Measurements from ENCODE around the gene ADCY4.
"Not testable (repeated sequence)": the region's sequence is repeated elsewhere in the genome, so short reads cannot be mapped to it uniquely, and the experiment has no call there.

Gene ADCY4

DNA sequence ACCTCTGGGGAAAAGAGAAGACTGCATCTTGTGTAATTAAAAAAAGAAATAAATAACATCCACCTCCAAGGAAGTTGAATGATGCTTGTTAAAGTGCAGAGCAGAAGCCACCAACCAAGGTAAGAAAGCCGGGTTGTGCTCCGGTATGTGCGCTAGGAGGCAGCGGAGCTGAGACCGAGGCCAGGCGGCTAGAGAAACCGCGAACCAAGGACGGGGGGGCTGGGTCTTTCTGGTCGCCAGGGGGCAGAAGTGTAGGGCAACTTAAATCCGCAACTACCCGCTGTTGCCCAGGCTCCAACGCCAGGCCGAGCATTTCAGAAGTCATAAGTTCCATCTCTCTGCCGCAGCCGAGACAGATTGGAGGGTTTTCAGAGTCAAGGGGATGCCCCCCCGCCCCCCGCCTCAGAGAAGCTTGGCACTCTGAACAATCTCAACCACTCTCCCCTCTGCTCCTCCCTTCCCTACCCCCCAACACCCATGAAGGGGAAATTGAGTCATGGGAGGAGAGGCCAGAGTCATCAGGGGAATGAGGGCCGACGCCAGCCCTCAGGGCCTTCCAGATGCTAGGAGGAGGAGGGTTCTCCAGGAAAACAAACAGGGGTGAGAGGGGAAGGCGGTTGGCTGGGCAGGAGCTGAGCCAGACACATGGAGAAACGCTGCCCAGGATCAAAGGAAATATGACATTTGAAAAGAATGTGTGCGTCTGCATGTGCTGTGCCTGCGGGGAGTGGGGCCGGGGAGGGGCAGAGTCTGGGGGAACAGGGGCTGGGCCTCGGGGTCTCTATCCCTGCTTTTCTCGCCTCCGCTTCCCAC, 30.9 kb upstream of the ADCY4 start:
- peak overlapping the region; percentile 62 for H3K4me3 ChIP-seq (ENCODE audit: low read depth, low read length)
- H3K27me3 ChIP-seq (ENCODE audit: control insufficient read depth, insufficient read depth, low read length): peaks cover 11% of the 10 kb centered on the region
- peaks cover 9% of the 10 kb centered on the region for H3K4me1 ChIP-seq (ENCODE audit: control insufficient read depth, insufficient read depth, low read length)
- no peaks in the 10 kb centered on the region for H3K9me3 ChIP-seq (ENCODE audit: control insufficient read depth, insufficient read depth, low read depth, low read length)
- H3K27ac ChIP-seq (ENCODE audit: low read depth, low read length): no peak overlapping the region
- no peaks in the 10 kb centered on the region for H3K36me3 ChIP-seq (ENCODE audit: control insufficient read depth, insufficient read depth, low read length)
- no peak overlapping the region for H3K9ac ChIP-seq (ENCODE audit: low read length)

DNA sequence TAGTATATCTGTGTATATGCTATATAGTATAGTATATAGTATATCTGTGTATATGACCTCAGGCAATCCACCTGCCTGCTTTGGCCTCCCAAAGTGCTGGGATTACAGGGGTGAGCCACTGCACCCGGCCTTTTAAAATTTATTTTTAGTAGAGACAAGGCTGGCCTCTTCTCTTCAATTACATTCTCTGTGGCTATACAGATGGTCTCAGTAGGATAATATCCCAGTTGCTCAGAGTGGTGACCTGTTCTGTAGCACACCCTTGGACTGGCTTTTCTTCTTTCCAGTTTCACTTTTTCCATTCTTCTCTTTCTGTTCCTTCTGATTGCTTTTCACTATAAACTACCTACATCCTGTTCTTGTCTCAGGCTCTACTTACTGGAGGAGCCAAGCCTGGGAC, 30.0 kb upstream of the ADCY4 start:
- Histone ChIP-seq H3K36me3 (ENCODE audit: control insufficient read depth, insufficient read depth, low read length) (no peaks in the 10 kb centered on the region), H3K27ac (ENCODE audit: low read depth, low read length) (no peak overlapping the region), H3K27me3 (ENCODE audit: control insufficient read depth, insufficient read depth, low read length) (peaks cover 11% of the 10 kb centered on the region), H3K9me3 (ENCODE audit: control insufficient read depth, insufficient read depth, low read depth, low read length) (no peaks in the 10 kb centered on the region), H3K9ac (ENCODE audit: low read length) (no peak overlapping the region), H3K4me1 (ENCODE audit: control insufficient read depth, insufficient read depth, low read length) (peaks cover 9% of the 10 kb centered on the region), H3K4me3 (ENCODE audit: low read depth, low read length) (no peak overlapping the region)

DNA sequence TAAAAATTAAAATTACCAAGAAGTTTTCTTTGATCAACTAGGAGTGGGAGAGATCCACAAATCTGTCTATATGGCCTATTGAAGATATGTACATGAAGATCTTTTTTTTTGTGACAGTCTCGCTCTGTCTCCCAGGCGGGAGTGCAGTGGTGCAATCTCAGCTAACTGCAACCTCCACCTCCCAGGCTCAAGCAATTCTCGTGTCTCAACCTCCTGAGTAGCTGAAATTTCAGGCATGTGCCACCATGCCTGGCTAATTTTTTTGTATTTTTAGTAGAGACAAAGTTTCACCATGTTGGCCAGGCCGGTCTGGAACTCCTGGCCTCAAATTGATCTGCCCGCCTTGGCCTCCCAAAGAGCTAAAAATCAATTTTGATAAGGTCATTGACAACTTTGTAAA, 28.5 kb upstream of the ADCY4 start:
- Histone ChIP-seq H3K27ac (ENCODE audit: low read depth, low read length) (no peak overlapping the region), H3K27me3 (ENCODE audit: control insufficient read depth, insufficient read depth, low read length) (peaks cover 13% of the 10 kb centered on the region)

DNA sequence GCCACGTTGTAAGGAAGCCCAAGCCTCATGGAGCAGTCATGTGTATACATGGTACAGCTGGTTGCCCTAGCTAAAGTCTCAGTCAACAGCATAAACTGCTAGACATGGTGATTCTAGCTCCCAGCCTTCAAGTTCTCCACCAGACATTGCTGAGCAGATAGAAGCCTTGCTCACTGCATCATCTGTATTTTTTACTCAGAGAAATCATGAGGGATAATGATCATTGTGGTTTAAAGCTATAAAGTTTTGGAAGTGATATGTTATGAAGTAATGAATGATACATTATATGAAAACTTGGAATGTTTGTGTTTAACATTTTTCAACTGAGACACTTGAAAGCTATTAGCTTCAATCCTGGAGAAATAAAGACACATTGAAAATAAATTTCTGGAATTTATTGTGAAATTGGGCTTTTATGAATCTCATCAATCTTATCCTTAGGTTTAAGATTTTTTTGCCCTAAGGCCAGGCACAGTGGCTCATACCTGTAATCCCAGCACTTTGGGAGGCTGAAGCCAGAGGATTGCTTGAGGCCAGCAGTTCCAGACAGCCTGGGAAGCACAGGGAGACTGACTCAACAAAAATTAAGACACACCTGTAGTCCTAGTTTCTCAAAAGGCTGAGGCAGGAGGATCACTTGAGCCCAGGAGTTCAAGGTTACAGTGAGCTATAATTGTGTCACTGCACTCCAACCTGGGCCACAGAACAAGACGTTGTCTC, 27.5 kb upstream of the ADCY4 start:
- H3K9ac ChIP-seq (ENCODE audit: low read length): no peak overlapping the region
- H3K4me1 ChIP-seq (ENCODE audit: control insufficient read depth, insufficient read depth, low read length): peaks cover 4% of the 10 kb centered on the region; the same call in 1 of the 2 replicates
- H3K9me3 ChIP-seq (ENCODE audit: control insufficient read depth, insufficient read depth, low read depth, low read length): no peaks in the 10 kb centered on the region
- H3K4me3 ChIP-seq (ENCODE audit: low read depth, low read length): no peak overlapping the region
- no peak overlapping the region for H3K27ac ChIP-seq (ENCODE audit: low read depth, low read length)
- peaks cover 14% of the 10 kb centered on the region for H3K27me3 ChIP-seq (ENCODE audit: control insufficient read depth, insufficient read depth, low read length)
- no peaks in the 10 kb centered on the region for H3K36me3 ChIP-seq (ENCODE audit: control insufficient read depth, insufficient read depth, low read length)

More for the DNA sequence above, 28.5 kb upstream of the ADCY4 start:
- no peaks in the 10 kb centered on the region for H3K36me3 ChIP-seq (ENCODE audit: control insufficient read depth, insufficient read depth, low read length)
- H3K4me1 ChIP-seq (ENCODE audit: control insufficient read depth, insufficient read depth, low read length): peaks cover 4% of the 10 kb centered on the region; the same call in 1 of the 2 replicates
- no peak overlapping the region for H3K4me3 ChIP-seq (ENCODE audit: low read depth, low read length)
- H3K9me3 ChIP-seq (ENCODE audit: control insufficient read depth, insufficient read depth, low read depth, low read length): no peaks in the 10 kb centered on the region
- H3K9ac ChIP-seq (ENCODE audit: low read length): no peak overlapping the region

DNA sequence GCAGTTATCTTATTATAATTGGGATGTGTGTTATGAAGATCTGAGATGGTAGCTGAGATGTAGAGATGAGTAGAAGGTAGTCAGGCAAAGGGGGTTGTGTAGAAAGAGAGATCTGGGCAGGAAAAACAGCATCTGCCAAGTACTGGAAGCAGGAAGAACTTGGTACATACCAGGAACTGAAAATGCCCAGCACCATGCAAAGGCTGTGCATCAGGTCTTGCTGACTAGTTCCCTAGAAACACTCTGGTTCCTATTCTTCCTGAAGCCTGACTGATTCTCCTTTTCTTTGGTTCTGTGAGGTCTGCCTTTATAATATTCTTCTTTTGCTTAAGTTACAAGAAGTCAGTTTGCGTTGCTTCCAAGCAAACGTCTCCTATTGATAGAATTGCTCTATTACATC, 26.5 kb upstream of the ADCY4 start:
- Histone ChIP-seq H3K4me3 (ENCODE audit: low read depth, low read length) (no peak overlapping the region), H3K27ac (ENCODE audit: low read depth, low read length) (no peak overlapping the region), H3K9ac (ENCODE audit: low read length) (no peak overlapping the region), H3K36me3 (ENCODE audit: control insufficient read depth, insufficient read depth, low read length) (no peaks in the 10 kb centered on the region), H3K27me3 (ENCODE audit: control insufficient read depth, insufficient read depth, low read length) (peaks cover 14% of the 10 kb centered on the region), H3K4me1 (ENCODE audit: control insufficient read depth, insufficient read depth, low read length) (peaks cover 4% of the 10 kb centered on the region; the same call in 1 of the 2 replicates), H3K9me3 (ENCODE audit: control insufficient read depth, insufficient read depth, low read depth, low read length) (no peaks in the 10 kb centered on the region)

DNA sequence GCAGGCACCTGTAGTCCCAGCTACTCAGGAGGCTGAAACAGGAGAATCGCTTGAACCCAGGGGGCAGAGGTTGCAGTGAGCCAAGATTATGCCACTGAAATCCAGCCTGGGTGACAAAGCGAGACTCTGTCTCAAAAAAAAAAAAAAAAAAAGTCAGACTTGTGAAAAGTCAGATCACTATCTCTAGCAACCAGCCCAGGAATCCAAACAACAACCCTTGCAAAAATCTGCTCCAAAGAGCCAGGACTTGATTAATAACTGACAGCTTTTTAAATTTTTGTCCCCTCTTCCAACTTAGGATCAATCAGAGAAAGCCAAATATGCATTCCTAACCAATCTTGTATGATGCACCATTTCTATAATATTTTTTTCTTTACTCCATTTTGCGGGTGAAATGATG, 25.4 kb upstream of the ADCY4 start:
- no peak overlapping the region for H3K9ac ChIP-seq (ENCODE audit: low read length)

DNA sequence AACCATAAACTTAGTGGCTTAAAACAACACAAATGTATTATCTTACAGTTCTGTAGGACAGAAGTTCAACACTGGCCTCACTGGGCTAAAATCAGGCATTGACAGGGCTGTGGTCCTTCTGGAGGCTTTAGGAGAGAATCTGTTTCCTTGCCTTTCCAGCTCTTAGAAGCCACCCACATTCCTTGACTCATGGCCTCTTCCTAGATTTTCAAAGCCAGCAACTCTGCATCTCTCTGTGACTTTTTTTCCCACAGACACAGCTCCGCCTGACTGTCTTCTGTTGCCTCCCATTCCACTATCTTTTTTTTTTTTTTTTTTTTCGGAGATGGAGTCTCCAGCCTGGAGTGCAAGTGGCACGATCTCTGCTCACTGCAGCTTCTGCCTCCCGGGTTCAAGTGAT, 21.3 kb upstream of the ADCY4 start:
- Histone ChIP-seq H3K36me3 (ENCODE audit: control insufficient read depth, insufficient read depth, low read length) (no peaks in the 10 kb centered on the region), H3K27ac (ENCODE audit: low read depth, low read length) (no peak overlapping the region), H3K9ac (ENCODE audit: low read length) (no peak overlapping the region), H3K4me1 (ENCODE audit: control insufficient read depth, insufficient read depth, low read length) (no peaks in the 10 kb centered on the region), H3K27me3 (ENCODE audit: control insufficient read depth, insufficient read depth, low read length) (peaks cover 31% of the 10 kb centered on the region), H3K4me3 (ENCODE audit: low read depth, low read length) (no peak overlapping the region), H3K9me3 (ENCODE audit: control insufficient read depth, insufficient read depth, low read depth, low read length) (no peaks in the 10 kb centered on the region)

More for the DNA sequence above, 25.4 kb upstream of the ADCY4 start:
- Histone ChIP-seq H3K36me3 (ENCODE audit: control insufficient read depth, insufficient read depth, low read length) (no peaks in the 10 kb centered on the region), H3K27me3 (ENCODE audit: control insufficient read depth, insufficient read depth, low read length) (peaks cover 14% of the 10 kb centered on the region), H3K4me3 (ENCODE audit: low read depth, low read length) (no peak overlapping the region), H3K9me3 (ENCODE audit: control insufficient read depth, insufficient read depth, low read depth, low read length) (no peaks in the 10 kb centered on the region), H3K4me1 (ENCODE audit: control insufficient read depth, insufficient read depth, low read length) (no peaks in the 10 kb centered on the region), H3K27ac (ENCODE audit: low read depth, low read length) (no peak overlapping the region)

DNA sequence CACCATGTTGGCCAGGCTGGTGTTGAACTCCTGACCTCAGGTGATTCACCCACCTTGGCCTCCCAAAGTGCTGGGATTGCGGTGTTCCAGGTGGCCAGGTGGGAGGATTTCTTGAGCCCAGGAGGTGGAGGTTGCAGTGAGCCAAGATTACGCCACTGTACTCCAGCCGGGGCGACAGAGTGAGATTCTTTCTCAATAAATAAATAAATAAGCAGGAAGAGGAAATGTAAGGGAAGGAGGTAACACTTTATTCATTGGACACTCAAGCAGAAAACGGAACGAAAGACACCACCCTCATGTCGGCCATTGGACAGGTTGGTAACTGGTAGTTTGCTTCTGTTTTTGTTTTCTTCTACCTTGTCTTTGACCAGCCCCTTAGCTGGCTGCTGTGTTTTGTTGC, 20.1 kb upstream of the ADCY4 start:
- no peak overlapping the region for H3K4me3 ChIP-seq (ENCODE audit: low read depth, low read length)
- H3K27ac ChIP-seq (ENCODE audit: low read depth, low read length): no peak overlapping the region

DNA sequence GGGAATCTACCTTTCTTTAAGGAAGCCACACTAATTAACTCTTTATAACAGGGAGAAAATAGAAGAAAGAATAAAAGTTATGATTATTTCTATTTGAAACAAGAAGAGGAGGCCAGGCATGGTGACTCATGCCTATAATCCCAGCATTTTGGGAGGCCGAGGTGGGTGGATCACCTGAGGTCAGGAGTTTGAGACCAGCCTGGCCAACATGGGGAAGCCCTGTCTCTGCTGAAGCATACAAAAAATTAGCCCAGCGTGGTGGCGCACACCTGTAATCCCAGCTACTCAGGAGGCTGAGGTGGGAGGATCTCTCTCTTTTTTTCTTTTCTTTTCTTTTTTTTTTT, 19.6 kb upstream of the ADCY4 start:
- peaks cover 46% of the 10 kb centered on the region for H3K27me3 ChIP-seq (ENCODE audit: control insufficient read depth, insufficient read depth, low read length)
- not testable (repeated sequence) for H3K36me3 ChIP-seq (ENCODE audit: control insufficient read depth, insufficient read depth, low read length); H3K27ac ChIP-seq (ENCODE audit: low read depth, low read length); H3K9ac ChIP-seq (ENCODE audit: low read length); H3K4me1 ChIP-seq (ENCODE audit: control insufficient read depth, insufficient read depth, low read length); H3K9me3 ChIP-seq (ENCODE audit: control insufficient read depth, insufficient read depth, low read depth, low read length); H3K4me3 ChIP-seq (ENCODE audit: low read depth, low read length)

More for the DNA sequence above, 20.1 kb upstream of the ADCY4 start:
- no peaks in the 10 kb centered on the region for H3K9me3 ChIP-seq (ENCODE audit: control insufficient read depth, insufficient read depth, low read depth, low read length)
- H3K9ac ChIP-seq (ENCODE audit: low read length): no peak overlapping the region
- H3K36me3 ChIP-seq (ENCODE audit: control insufficient read depth, insufficient read depth, low read length): no peaks in the 10 kb centered on the region
- H3K4me1 ChIP-seq (ENCODE audit: control insufficient read depth, insufficient read depth, low read length): no peaks in the 10 kb centered on the region
- H3K27me3 ChIP-seq (ENCODE audit: control insufficient read depth, insufficient read depth, low read length): peaks cover 40% of the 10 kb centered on the region

DNA sequence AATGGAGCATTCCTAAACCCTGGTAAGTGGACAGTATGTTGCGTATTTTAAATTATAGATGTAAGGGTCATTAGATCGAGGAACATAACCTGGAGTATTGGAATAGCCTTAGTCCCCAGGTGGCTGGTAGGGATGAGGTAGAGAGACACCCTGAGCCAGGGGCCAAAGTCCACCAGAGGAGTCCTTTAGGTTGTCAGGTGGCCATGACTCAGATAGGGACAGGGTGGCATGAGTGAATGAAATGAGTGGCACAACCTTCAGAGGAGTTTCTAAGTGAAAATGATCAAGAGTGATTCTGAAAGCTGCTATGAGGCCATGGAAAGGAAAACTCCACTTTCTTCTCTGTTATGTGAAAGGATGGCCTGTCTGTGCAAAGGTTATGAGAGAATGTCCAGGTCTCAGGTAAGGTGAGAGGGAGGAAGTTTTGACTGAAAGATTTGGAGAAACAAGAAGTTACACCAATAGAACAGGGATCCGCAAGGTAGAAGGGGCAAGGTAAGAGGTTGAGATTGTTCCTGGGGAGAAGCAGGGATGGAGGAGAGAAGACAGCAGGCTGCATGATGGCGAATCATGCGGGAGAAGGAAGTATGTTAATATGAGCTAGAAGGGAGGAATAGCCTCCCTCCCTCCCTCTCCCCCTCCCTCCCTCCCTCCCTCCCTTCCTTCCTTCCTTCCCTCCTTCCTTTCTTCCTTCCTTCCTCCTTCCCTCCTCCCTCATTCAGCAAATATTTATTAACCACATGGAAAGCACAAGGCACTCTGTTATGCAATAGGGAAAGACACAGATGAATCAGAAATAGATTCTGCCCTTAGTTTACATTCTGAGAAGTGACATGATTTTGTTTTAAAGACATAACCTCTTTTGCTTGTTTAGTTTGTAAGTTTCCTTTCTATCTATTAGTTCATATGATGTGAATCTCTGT, 18.9 kb upstream of the ADCY4 start:
- H3K9ac ChIP-seq (ENCODE audit: low read length): no peak overlapping the region

More for the DNA sequence above, 18.9 kb upstream of the ADCY4 start:
- H3K4me3 ChIP-seq (ENCODE audit: low read depth, low read length): no peak overlapping the region
- no peaks in the 10 kb centered on the region for H3K4me1 ChIP-seq (ENCODE audit: control insufficient read depth, insufficient read depth, low read length)
- no peaks in the 10 kb centered on the region for H3K9me3 ChIP-seq (ENCODE audit: control insufficient read depth, insufficient read depth, low read depth, low read length)
- peaks cover 50% of the 10 kb centered on the region for H3K27me3 ChIP-seq (ENCODE audit: control insufficient read depth, insufficient read depth, low read length)
- H3K36me3 ChIP-seq (ENCODE audit: control insufficient read depth, insufficient read depth, low read length): no peaks in the 10 kb centered on the region
- H3K27ac ChIP-seq (ENCODE audit: low read depth, low read length): no peak overlapping the region

Measured in HUES6 (cell line).